GM21717 (cell line): ENCODE measurements around the gene FOXM1.

Experiments
- ATAC-seq: cut with Tn5 transposase; IDR thresholded peaks from one replicate; pipeline ENCODE4 v1.9.1; 2021; ENCODE audit warnings: mild to moderate bottlenecking, moderate library complexity; ENCODE audit not compliant: unreplicated experiment

Gene FOXM1

GRCh38 chr12:2877047-2877952, at the start of gene FOXM1, which contains the start of gene RHNO1:
FOXM1 (minus strand) TSS chr12:2877174; CDS start chr12:2874478, 2,696 bp downstream.
RHNO1 (plus strand) TSS chr12:2877223; CDS start chr12:2885367, 8,144 bp downstream.
- ATAC-seq = peak; percentile 50

DNA sequence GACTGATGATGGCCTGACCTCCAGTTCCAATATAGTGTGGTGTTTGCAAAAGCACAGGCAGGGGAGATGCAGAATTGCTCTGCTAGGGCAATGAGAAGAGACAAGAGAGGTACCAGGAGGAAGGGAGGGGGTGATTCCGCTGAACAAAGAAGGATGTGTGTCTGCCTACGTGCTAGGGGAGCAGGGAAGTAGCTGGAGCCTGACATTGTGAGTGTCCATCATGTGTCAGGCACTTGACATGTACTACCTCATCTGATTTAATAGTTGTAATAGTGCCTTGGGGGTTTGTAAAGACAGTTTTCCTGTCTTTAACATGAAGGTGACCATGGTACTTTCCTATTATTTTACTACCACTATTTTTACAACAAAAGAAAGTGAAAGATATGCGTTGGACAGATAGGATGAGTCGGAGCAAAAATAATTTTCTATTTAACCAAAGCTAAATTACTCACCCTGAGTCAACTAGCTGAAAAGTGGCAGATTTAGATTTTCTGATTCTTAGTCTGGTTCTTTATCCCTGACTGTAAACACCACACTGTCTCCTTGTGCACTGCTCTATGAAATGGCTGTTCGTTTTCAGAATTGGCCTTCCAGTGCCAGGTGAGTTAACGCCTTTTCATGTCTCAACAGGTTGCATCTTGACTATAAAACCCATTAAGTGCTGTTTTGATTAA, 48.5 kb upstream of the FOXM1 start:
- ATAC-seq = no peak

DNA sequence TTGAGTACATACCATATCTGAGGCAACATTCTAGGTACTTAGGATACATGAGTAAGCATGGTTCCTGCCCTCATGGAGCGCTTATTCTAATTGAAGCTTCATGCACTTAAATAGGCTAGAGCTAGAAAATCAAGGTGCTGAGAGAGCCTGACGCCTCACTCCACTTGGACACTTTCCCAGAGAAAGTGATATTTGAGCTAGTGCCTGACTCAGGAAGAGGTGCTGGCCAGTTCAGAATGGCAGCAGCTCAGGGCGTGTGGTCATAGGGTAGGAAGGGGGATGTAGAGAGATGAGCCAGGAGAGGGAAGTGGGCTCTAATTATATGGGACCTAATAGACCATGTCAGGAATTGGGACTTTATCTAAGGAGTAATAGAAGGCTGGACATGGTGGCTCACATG, 47.0 kb upstream of the FOXM1 start:
- ATAC-seq = no peak

DNA sequence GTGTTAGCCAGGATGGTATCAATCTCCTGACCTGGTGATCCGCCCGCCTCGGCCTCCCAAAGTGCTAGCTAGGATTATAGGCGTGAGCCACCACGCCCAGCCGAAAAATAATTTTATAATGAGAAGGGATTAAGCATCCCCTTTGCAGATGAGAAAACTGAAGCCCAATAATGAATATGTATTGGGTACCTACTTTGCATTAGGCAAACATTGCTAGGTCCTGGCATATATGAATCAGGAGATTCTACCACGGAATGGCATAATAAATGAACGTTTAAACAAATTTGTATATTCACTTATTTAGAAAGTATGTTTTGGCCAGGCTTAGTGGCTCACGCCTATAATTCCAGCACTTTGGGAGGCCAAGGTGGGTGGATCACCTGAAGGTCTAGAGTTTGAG, 46.1 kb upstream of the FOXM1 start:
- no peak for ATAC-seq

GRCh38 chr12:2922329-2922728, 45.4 kb upstream of the FOXM1 start:
- ATAC-seq = no peak

DNA sequence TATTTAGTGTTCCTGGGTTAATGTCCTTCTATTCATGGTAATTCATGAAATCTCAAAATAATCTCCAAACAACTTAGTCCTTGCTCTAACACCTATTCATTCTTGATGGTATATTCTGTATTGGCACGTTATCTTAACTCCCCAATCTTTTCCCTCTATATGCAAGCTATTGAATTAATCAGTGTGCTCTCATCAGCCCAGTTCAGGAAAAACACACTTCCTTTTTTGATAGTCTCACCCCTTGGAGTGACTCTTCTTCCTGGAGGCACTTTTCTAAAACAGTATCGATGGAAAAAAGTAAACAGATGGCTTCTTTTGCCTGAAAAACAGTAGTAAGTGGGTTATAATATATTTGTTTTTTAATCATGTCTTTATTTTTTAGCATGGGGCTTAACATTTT, 42.3 kb upstream of the FOXM1 start:
- ATAC-seq = no peak

DNA sequence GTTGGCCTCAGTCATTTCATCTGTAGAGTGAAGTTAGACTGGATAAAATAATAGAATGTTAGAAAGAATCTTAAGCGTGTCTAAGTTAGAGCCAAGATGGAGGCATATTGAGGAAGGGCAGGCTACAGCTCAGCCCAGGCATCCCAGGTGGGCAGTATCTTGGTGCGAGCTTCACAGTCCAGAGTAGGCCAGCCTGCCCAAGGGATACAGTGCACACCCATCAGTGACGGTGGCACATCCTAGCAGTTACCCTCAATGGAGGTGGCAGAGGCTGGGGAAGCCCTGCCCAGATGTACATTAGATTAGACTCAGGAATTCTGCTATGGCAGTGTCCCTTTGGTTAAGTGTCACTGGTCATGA, 35.2 kb upstream of the FOXM1 start:
- ATAC-seq = no peak

DNA sequence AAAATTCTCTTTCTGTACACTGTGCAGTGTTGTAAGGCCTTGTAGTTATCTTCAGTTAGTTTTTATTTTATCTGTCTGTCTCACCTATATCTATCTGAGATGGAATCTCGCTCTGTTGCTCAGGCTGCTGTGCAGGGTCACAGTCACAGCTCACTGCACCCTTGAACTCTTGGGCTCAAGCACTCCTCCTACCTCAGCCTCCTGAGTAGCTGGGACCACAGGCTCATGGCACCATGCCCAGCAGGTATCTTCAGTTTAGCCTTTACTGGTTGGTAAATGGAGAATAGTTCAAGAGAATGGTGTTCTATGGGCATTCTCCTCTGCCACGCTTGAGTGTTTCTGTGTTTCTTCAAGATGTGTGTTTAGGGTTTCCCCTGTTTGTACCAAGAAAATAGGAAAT, 27.3 kb upstream of the FOXM1 start:
- no peak for ATAC-seq

DNA sequence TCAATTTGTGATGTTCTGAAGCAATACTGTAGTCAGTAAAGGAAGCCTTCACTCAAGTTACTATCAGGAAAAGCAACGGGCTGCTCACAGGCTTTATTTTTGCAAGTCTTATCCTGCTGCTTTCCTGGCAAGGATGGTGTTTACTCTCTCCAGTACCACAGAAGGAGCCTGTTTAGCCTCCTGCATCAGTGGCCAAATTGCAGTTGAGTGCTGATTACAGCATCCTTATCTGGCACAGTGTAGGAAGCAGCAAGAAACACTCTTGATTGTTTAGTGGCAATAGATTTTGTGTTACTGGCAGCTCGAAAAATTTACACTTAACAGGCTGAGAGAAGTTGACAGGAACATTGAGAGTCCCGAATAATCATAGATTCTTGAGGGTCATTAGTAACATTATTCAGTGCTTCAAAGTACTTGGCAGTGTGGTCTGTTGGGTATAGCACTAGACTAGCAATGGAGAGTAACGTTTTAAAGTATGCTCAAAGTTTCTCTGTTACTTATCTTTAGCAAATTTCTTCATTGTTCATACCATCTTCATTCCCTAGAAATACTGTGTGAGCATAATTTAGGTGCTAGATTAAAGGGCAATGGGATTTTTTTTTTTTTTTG, 25.4 kb upstream of the FOXM1 start:
- ATAC-seq = no peak

- ATAC-seq = no peak
Observed at GRCh38 chr12:2900642-2901041, 23.7 kb upstream of the FOXM1 start.

DNA sequence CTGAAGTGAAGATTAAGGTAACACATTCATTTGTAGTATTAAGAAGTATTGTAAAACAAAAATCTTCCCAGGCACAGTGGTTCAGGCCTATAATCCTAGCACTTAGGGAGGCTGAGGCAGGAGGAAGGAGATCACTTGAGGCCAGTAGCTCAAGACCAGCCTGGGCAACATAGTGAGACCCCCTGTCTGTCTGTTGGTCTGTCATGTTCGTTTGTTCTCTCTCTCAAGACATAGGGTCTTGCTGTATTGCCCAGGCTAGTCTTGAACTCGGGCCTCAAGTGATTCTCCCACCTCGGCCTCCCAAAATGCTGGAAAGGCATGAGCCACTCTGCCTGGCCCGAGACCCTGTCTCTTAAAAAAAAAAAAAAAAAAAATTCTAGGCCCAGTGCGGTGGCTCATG, 20.4 kb upstream of the FOXM1 start:
- no peak for ATAC-seq

- no peak for ATAC-seq
Observed at GRCh38 chr12:2895511-2895910, 18.5 kb upstream of the FOXM1 start.

DNA sequence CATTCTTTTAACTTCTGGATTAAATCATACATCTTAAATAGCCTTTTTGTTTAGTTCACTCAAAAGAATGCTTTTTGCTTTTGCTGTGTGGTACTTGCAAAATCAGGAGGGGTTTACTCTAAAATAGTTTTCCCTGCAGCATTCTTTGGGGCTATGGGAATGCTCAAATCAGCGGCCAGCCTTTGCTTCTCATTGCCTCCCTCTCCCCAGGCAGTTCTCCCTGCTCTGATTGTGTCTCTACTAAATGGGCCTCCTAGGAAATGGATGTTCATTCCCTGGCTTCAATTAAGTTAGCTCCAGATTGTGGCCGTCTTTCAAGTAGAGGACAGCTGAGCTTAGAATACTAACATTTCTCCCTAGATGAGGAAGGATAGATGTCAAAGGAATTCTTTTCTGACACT, 18.1 kb upstream of the FOXM1 start:
- no peak for ATAC-seq

DNA sequence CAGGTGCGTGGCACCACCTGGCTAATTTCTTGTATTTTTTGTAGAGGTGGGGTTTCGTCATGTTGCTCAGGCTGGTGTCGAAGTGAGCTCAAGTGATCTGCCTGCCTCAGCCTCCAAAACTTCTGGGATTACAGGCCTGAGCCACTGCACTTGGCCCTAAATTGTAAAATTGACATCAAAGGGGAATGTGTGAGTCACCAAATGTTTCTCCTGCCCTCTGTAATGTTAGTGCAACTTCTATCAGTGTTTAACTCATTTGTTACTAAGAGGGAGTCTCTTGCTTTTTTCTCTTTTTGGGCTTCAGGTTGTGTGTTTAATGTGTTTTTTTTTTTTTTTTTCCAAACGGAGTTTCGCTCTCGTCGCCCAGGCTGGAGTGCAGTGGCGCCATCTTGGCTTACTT, 16.0 kb upstream of the FOXM1 start:
- ATAC-seq = no peak

DNA sequence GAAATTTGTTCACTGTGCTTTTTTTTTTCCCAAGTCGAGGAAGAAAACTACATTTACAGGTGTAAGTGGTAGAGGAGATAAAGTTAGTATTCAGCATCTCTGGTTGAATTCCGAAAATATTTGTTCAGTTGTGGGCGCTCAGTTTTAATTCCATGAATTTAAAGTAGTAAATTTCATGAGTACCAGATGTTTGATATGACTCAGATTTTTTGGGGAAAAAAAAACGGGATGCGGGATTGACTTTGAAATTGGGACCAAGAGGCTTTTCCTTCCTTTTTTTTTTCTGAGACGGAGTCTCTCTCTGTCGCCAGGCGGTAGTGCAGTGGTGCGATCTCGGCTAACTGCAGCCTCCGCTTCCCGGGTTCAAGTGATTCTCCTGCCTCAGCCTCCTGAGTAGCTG, 15.3 kb upstream of the FOXM1 start:
- no peak for ATAC-seq

DNA sequence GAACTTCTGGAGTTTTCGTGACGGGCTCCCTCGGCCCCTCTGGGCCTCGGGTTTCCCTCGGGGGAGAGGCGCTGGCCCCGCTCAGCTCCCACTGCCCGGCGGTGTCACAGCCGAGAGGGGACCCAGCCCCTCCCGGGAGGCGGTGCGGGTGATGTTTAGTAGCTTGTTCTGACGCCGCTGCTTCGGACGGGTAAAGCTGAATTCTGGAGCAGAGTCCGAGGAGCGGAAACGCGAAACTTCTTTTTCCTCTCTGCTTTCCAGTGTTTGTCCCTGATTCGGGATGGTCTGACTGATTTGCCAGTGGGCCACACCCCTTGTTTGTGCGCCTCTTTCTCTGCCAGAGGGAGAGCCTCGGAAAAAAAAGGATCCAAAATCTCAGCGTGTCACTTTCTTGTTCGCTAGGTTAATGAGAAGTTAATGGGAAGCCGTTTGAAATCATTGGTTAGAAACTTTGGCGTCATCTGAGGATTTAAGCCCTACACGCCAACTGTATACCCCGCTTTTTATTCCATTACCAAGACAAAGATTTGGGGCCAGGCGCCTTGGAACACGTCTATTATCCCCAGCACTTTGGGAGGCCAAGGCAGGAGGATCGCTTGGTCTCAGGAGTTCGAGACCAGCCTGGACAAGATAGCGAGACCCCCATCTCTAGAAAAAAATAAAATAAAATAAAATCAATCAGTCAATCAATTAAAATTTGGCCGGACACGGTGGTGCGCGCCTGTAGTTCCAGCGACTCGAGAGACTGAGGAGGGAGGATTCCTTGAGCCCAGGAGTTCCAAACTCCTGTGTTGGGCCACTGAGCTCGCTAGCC, 14.5 kb upstream of the FOXM1 start:
- peak; percentile 9 for ATAC-seq

- peak; percentile 94 for ATAC-seq
Observed at GRCh38 chr12:2890388-2891239, 13.6 kb upstream of the FOXM1 start, which contains the start of gene TULP3. TULP3 (plus strand) TSS chr12:2890891; CDS start chr12:2890948, 57 bp downstream.

GRCh38 chr12:2890001-2890387, 13.0 kb upstream of the FOXM1 start:
- ATAC-seq = no peak

- no peak for ATAC-seq
Observed at GRCh38 chr12:2886768-2887450, 9.9 kb upstream of the FOXM1 start.
